ENCODE data around the gene ZBTB43.

DNA sequence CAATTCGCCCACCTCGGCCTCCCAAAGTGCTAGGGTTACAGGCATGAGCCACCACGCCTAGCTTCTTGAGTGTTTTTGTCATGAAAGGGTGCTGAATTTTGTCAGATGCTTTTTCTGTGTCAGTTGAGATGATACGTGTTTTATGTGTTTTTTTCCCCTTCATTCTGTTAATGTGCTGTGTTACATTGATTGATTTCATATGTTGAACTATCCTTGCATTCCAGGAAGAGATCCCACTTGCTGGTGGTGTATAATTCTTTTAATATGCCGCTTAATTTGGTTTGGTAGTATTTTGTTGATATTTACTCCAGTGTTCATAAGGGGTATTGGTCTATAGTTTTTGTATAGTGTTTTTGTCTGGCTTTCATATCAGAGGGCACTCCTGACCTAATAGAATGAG is 13.6 kb downstream of the ZBTB43 start:
- TF ChIP-seq, protein P1, sequence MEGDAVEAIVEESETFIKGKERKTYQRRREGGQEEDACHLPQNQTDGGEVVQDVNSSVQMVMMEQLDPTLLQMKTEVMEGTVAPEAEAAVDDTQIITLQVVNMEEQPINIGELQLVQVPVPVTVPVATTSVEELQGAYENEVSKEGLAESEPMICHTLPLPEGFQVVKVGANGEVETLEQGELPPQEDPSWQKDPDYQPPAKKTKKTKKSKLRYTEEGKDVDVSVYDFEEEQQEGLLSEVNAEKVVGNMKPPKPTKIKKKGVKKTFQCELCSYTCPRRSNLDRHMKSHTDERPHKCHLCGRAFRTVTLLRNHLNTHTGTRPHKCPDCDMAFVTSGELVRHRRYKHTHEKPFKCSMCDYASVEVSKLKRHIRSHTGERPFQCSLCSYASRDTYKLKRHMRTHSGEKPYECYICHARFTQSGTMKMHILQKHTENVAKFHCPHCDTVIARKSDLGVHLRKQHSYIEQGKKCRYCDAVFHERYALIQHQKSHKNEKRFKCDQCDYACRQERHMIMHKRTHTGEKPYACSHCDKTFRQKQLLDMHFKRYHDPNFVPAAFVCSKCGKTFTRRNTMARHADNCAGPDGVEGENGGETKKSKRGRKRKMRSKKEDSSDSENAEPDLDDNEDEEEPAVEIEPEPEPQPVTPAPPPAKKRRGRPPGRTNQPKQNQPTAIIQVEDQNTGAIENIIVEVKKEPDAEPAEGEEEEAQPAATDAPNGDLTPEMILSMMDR (IDR thresholded peaks at IDR 0.05; ENCODE audit: poor library complexity, severe bottlenecking), result no peak
- TF ChIP-seq EZH2 (IDR thresholded peaks at IDR 0.05; ENCODE audit: borderline replicate concordance, insufficient read depth, low read length, poor library complexity, severe bottlenecking), result no peak
- no peak for TF ChIP-seq EP300 (conservative IDR thresholded peaks at IDR 0.05; ENCODE audit: poor library complexity, severe bottlenecking)
- no peak for TF ChIP-seq REST (IDR thresholded peaks at IDR 0.05; ENCODE audit: borderline replicate concordance)
- TF ChIP-seq TAF1 (IDR thresholded peaks at IDR 0.05; ENCODE audit: low read depth), result no peak
- TF ChIP-seq POLR2AphosphoS5 (IDR thresholded peaks at IDR 0.05), result no peak
- TF ChIP-seq SMC3 (conservative IDR thresholded peaks at IDR 0.05; ENCODE audit: poor library complexity), result no peak
- no peak for TF ChIP-seq MXI1 (conservative IDR thresholded peaks at IDR 0.05; ENCODE audit: poor library complexity, severe bottlenecking)
- TF ChIP-seq RAD21 (conservative IDR thresholded peaks at IDR 0.05), result no peak

Measured in neural cell (in vitro differentiated cells).